DND-41 (cell line): ENCODE data around the gene NR1D1.

Experiments used
- EZH2 ChIP-seq: IDR thresholded peaks from 3 replicates; pipeline ENCODE4 v1.6.1; 2012; ENCODE audit warnings: borderline replicate concordance, low read depth, mild to moderate bottlenecking, moderate library complexity, low read length, inconsistent platforms; ENCODE audit not compliant: severe bottlenecking
- TF ChIP-seq, protein P1 (sequence below): IDR thresholded peaks from 2 replicates; pipeline ENCODE4 v1.5.1; 2012; ENCODE audit warnings: borderline replicate concordance, low read length, moderate library complexity, mild to moderate bottlenecking; ENCODE audit not compliant: poor library complexity, severe bottlenecking; ENCODE audit errors: extremely low read depth

DNA sequence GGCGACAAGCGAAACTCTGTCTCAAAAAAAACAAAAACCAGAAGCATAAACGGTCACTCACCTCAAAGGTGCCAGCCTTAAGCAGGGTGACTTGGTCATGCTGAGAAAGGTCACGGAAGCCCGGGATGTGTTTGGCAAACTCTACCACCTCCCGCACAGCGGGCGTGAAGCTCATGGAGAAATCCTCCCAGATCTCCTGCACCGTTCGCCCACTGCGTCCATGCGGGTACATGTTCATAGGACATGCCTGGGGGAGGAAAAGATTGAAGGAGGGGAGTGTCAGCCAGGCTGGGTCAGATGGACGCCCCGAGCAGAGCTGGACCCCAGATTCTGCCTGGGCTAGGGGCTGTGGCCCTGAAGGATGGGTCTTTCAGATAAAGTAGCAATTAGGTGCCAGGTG lies 5.5 kb downstream of the NR1D1 start:
- TF ChIP-seq, protein P1, sequence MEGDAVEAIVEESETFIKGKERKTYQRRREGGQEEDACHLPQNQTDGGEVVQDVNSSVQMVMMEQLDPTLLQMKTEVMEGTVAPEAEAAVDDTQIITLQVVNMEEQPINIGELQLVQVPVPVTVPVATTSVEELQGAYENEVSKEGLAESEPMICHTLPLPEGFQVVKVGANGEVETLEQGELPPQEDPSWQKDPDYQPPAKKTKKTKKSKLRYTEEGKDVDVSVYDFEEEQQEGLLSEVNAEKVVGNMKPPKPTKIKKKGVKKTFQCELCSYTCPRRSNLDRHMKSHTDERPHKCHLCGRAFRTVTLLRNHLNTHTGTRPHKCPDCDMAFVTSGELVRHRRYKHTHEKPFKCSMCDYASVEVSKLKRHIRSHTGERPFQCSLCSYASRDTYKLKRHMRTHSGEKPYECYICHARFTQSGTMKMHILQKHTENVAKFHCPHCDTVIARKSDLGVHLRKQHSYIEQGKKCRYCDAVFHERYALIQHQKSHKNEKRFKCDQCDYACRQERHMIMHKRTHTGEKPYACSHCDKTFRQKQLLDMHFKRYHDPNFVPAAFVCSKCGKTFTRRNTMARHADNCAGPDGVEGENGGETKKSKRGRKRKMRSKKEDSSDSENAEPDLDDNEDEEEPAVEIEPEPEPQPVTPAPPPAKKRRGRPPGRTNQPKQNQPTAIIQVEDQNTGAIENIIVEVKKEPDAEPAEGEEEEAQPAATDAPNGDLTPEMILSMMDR: no peak
- TF ChIP-seq EZH2: no peak
